HepG2 (cell line): Measurements from ENCODE around the gene PTPRD. TPM values are rescaled to one million over a fixed set of nuclear protein-coding genes. Genes with fewer than 3 reads are reported as not detected.

Experiments used
- ATAC-seq: fragments of 200-7000 bp; cut with Tn5 transposase; 3 replicates; pipeline ENCODE4 v1.9.1; 2020; ENCODE audit warnings: mild to moderate bottlenecking, moderate library complexity
- BruUV-seq: library from RNA; stranded (reverse); fragments of 400-500 nt; replicated peaks from 2 replicates; lab custom pipeline; 2021; lab: Mats Ljungman, UMichigan
- CTCF ChIA-PET: fragments of 300-600 bp; formaldehyde crosslinking; extraction: SDS; loops from one replicate; lab custom pipeline; 2021; ENCODE audit warnings: low total read pairs, inconsistent platforms, low intra/inter-chr PET ratio; lab: Yijun Ruan, JAX
- POLR2A ChIA-PET: fragments of 350-600 bp; sonication (Branson Sonifier 250); formaldehyde crosslinking; loops from one replicate; lab custom pipeline; 2020; ENCODE audit warnings: antibody characterized with exemption, inconsistent platforms; lab: Yijun Ruan, JAX
- DNase-seq: peaks from one replicate; pipeline ENCODE4 v3.0.0-alpha.2; 2015; ENCODE audit warnings: low spot score
- FAIRE-seq: peaks from 3 replicates; lab custom pipeline; 2011; peaks lifted over from hg19 to GRCh38; lab: Jason Lieb, UNC
- H2AFZ ChIP-seq: one replicate; pipeline ENCODE4 v1.6.1; 2011; ENCODE audit warnings: low read length, inconsistent platforms
- H3K27ac ChIP-seq: fragments of 300-600 bp; 3 replicates; pipeline ENCODE4 v1.8.0; 2011; ENCODE audit warnings: mixed run types, mild to moderate bottlenecking, mixed read lengths, low read length, inconsistent platforms; ENCODE audit not compliant: insufficient read depth; ENCODE audit errors: extremely low read length
- H3K27me3 ChIP-seq, 2 experiments: fragments of 200-600 bp in 1 of 2; 2 replicates in 1 of 2; 3 replicates in 1 of 2; pipeline versions ENCODE4 v1.6.0 to v1.8.0; 2011; ENCODE audit warnings: low read length in 2 of 2, mild to moderate bottlenecking in 2 of 2, moderate library complexity in 2 of 2, inconsistent platforms in 1 of 2; ENCODE audit not compliant: insufficient read depth in 2 of 2, control insufficient read depth in 1 of 2
- H3K36me3 ChIP-seq, 2 experiments: fragments of 200-600 bp in 1 of 2; replicated peaks in 1 of 2; 2 replicates in 1 of 2; 3 replicates in 1 of 2; pipeline versions ENCODE4 v1.5.1 to v1.8.0; 2011; ENCODE audit warnings: low read length in 2 of 2, inconsistent platforms in 1 of 2; ENCODE audit not compliant: insufficient read depth in 2 of 2, control insufficient read depth in 1 of 2
- H3K4me1 ChIP-seq: 2 replicates; pipeline ENCODE4 v1.5.1; 2012; ENCODE audit warnings: low read length, inconsistent platforms; ENCODE audit not compliant: insufficient read depth
- H3K4me2 ChIP-seq: 2 replicates; pipeline ENCODE4 v1.6.0; 2011; ENCODE audit warnings: low read depth, low read length, inconsistent platforms
- H3K4me3 ChIP-seq, 3 experiments: fragments of 200-600 bp in 1 of 3; sonication (generic), shearing (Covaris generic) in 1 of 3; replicated peaks in 1 of 3; 2 replicates each; pipeline ENCODE4 v1.5.1; 2011 to 2016; ENCODE audit warnings: low read length in 3 of 3, inconsistent platforms in 2 of 3, low read depth in 2 of 3, mild to moderate bottlenecking in 2 of 3, control low read depth in 1 of 3, mixed read lengths in 1 of 3; ENCODE audit not compliant: insufficient read depth in 1 of 3
- H3K79me2 ChIP-seq: one replicate; pipeline ENCODE4 v1.6.1; 2011; ENCODE audit warnings: low read length, inconsistent platforms; ENCODE audit not compliant: insufficient read depth
- H3K9ac ChIP-seq: 2 replicates; pipeline ENCODE4 v1.6.0; 2011; ENCODE audit warnings: mild to moderate bottlenecking, low read depth, low read length, inconsistent platforms; ENCODE audit not compliant: insufficient read depth
- H3K9me3 ChIP-seq: 2 replicates; pipeline ENCODE4 v1.5.1; 2012; ENCODE audit warnings: mild to moderate bottlenecking, low read length
- H4K20me1 ChIP-seq: 2 replicates; pipeline ENCODE4 v1.6.0; 2011; ENCODE audit warnings: inconsistent platforms, mild to moderate bottlenecking, low read length, moderate library complexity; ENCODE audit not compliant: insufficient read depth
- HNRNPL ChIP-seq: fragments of 200-400 bp; formaldehyde crosslinking; IDR thresholded peaks from 2 replicates; pipeline ENCODE4 v1.6.1; 2017; ENCODE audit warnings: mild to moderate bottlenecking, low read depth, low read length
- HOXD1 ChIP-seq: sonication (generic); formaldehyde crosslinking; IDR thresholded peaks from 2 replicates; pipeline ENCODE4 v1.5.0; 2020; ENCODE audit warnings: missing genetic modification reagents
- PHF20 ChIP-seq: sonication (generic); formaldehyde crosslinking; IDR thresholded peaks from 2 replicates; pipeline ENCODE4 v1.5.0; 2020; ENCODE audit warnings: mild to moderate bottlenecking, missing genetic modification reagents
- SMARCE1 ChIP-seq: fragments of 450-650 bp; IDR thresholded peaks from 2 replicates; pipeline ENCODE4 v1.6.1; 2017; ENCODE audit warnings: borderline replicate concordance
- SP5 ChIP-seq: IDR thresholded peaks from 2 replicates; pipeline ENCODE4 v1.6.1; 2016; ENCODE audit warnings: low read depth, borderline replicate concordance
- ZBTB7B ChIP-seq: sonication (generic); formaldehyde crosslinking; IDR thresholded peaks from 2 replicates; pipeline ENCODE4 v1.4.0; 2020; ENCODE audit warnings: missing genetic modification reagents
- ZNF430 ChIP-seq: sonication (generic); formaldehyde crosslinking; IDR thresholded peaks from 2 replicates; pipeline ENCODE4 v1.9.0; 2021; ENCODE audit warnings: mild to moderate bottlenecking, missing genetic modification reagents
- WGBS: methylation state at CpG from one replicate; pipeline ENCODE4 v1.1.6; 2017; ENCODE audit warnings: low lambda C conversion rate; 5-methylcytosine and 5-hydroxymethylcytosine counted together
- in situ Hi-C: cut with HindIII; loops from 2 replicates; pipeline ENCODE4 v1.10.0; 2017; ENCODE audit warnings: low pct_unique_long_range_greater_than_20kb; ENCODE audit not compliant: extremely low pct_ligation_motif_present
- intact Hi-C: fragments of 100-400 bp; cut with micrococcal nuclease; formaldehyde crosslinking; loops from one replicate; pipeline ENCODE4 v1.10.0; 2022; ENCODE audit not compliant: unreplicated experiment
- polyA plus RNA-seq, 8 experiments: library from polyadenylated mRNA; depleted of rRNA in 3 of 8; stranded (reverse) in 7 of 8; unstranded in 1 of 8; fragments of >200 nt; fragmentation: Illumina TruSeq in 4 of 8; extraction: Trizol in 4 of 8; gene quantifications; 2 replicates each; pipeline versions ENCODE4 v1.2.1 to v1.2.3, GENCODE V29; 2011 to 2016; ENCODE audit warnings: low read depth in 4 of 8, missing spikeins in 1 of 8, mixed read lengths in 1 of 8; ENCODE audit not compliant: insufficient read depth in 1 of 8
- total RNA-seq, 5 experiments: library from RNA; depleted of rRNA; stranded (reverse); fragments of >200 nt; fragmentation: Illumina TruSeq; extraction: Trizol; gene quantifications; 2 replicates each; pipeline ENCODE4 v1.2.3, GENCODE V29; 2016; ENCODE audit warnings: low read depth in 1 of 5
- TF ChIP-seq, protein P1 (sequence below): sonication (generic); formaldehyde crosslinking; IDR thresholded peaks from 2 replicates; pipeline ENCODE4 v1.4.0; 2020; ENCODE audit warnings: mild to moderate bottlenecking, missing genetic modification reagents
- TF ChIP-seq, protein P2 (sequence below): sonication (generic); formaldehyde crosslinking; IDR thresholded peaks from 2 replicates; pipeline ENCODE4 v1.8.1; 2022; ENCODE audit warnings: low read depth, mild to moderate bottlenecking, missing genetic modification reagents
- TF ChIP-seq, protein P3 (sequence below): IDR thresholded peaks from 2 replicates; pipeline ENCODE4 v1.6.1; 2016; ENCODE audit warnings: low read depth
- TF ChIP-seq, protein P4 (sequence below): sonication (generic); formaldehyde crosslinking; IDR thresholded peaks from 2 replicates; pipeline ENCODE4 v1.4.0; 2020; ENCODE audit warnings: mild to moderate bottlenecking, missing genetic modification reagents
- TF ChIP-seq, protein P5 (sequence below): sonication (generic); formaldehyde crosslinking; IDR thresholded peaks from 2 replicates; pipeline ENCODE4 v1.8.1; 2023; ENCODE audit warnings: mild to moderate bottlenecking, moderate library complexity, missing genetic modification reagents

PTPRD gene
- total and polyA plus RNA-seq, 2 of the 13 experiments (the other 11 are each of a cell fraction or from before 2014, with no cell fraction given), result 0.05 TPM; not detected in 1

DNA sequence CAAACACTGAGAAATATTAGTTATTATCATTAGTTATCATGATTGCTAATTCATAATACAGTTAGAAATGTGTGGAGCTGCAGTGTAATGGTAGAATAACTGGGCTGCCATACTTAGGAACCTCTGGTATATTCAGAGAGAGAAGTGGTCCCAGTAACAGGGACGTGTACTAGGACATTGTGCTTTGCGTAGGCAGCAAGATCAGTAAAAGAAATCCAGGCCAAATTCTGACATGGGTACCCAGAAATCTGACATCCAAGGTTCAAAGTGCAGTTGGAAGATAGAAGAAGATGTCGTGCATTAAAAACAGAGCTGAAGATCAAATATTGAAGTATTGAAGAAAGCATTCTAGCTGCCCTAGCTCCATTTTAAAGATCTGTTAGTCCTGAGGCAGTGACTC is 1652.5 kb downstream of the PTPRD start:
- no peak for FAIRE-seq
- Histone ChIP-seq H2AFZ (no peak overlapping the region), H3K27me3 (no peaks in the 10 kb centered on the region), H3K27ac (peak overlapping the region; percentile 80), H4K20me1 (no peaks in the 10 kb centered on the region), H3K9me3 (no peaks in the 10 kb centered on the region; the same call in 1 of the 2 replicates), H3K4me3 (no peak overlapping the region), H3K79me2 (no peaks in the 10 kb centered on the region), H3K9ac (0 out of 2 replicates have a peak overlapping the region, but pooled peaks have one; percentile 1), H3K4me2 (no peak overlapping the region), H3K36me3 (no peaks in the 10 kb centered on the region), H3K4me1 (peaks cover 46% of the 10 kb centered on the region)
- intact Hi-C loops (loop anchor here (2.0 kb wide), 1 partner anchor 43 kb away; no protein-coding TSS in a partner anchor), in situ Hi-C loops (no loop called here)
- POLR2A ChIA-PET, result no interaction called here
- no peak for ATAC-seq
- no TSS peak for BruUV-seq
- no peak for DNase-seq
- CTCF ChIA-PET, result no interaction called here
- TF ChIP-seq, protein P1, sequence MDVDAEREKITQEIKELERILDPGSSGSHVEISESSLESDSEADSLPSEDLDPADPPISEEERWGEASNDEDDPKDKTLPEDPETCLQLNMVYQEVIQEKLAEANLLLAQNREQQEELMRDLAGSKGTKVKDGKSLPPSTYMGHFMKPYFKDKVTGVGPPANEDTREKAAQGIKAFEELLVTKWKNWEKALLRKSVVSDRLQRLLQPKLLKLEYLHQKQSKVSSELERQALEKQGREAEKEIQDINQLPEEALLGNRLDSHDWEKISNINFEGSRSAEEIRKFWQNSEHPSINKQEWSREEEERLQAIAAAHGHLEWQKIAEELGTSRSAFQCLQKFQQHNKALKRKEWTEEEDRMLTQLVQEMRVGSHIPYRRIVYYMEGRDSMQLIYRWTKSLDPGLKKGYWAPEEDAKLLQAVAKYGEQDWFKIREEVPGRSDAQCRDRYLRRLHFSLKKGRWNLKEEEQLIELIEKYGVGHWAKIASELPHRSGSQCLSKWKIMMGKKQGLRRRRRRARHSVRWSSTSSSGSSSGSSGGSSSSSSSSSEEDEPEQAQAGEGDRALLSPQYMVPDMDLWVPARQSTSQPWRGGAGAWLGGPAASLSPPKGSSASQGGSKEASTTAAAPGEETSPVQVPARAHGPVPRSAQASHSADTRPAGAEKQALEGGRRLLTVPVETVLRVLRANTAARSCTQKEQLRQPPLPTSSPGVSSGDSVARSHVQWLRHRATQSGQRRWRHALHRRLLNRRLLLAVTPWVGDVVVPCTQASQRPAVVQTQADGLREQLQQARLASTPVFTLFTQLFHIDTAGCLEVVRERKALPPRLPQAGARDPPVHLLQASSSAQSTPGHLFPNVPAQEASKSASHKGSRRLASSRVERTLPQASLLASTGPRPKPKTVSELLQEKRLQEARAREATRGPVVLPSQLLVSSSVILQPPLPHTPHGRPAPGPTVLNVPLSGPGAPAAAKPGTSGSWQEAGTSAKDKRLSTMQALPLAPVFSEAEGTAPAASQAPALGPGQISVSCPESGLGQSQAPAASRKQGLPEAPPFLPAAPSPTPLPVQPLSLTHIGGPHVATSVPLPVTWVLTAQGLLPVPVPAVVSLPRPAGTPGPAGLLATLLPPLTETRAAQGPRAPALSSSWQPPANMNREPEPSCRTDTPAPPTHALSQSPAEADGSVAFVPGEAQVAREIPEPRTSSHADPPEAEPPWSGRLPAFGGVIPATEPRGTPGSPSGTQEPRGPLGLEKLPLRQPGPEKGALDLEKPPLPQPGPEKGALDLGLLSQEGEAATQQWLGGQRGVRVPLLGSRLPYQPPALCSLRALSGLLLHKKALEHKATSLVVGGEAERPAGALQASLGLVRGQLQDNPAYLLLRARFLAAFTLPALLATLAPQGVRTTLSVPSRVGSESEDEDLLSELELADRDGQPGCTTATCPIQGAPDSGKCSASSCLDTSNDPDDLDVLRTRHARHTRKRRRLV (CRISPR knock-in tag), result no peak
- TF ChIP-seq, protein P2, sequence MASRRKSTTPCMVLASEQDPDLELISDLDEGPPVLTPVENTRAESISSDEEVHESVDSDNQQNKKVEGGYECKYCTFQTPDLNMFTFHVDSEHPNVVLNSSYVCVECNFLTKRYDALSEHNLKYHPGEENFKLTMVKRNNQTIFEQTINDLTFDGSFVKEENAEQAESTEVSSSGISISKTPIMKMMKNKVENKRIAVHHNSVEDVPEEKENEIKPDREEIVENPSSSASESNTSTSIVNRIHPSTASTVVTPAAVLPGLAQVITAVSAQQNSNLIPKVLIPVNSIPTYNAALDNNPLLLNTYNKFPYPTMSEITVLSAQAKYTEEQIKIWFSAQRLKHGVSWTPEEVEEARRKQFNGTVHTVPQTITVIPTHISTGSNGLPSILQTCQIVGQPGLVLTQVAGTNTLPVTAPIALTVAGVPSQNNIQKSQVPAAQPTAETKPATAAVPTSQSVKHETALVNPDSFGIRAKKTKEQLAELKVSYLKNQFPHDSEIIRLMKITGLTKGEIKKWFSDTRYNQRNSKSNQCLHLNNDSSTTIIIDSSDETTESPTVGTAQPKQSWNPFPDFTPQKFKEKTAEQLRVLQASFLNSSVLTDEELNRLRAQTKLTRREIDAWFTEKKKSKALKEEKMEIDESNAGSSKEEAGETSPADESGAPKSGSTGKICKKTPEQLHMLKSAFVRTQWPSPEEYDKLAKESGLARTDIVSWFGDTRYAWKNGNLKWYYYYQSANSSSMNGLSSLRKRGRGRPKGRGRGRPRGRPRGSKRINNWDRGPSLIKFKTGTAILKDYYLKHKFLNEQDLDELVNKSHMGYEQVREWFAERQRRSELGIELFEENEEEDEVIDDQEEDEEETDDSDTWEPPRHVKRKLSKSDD, result no peak
- no peak for TF ChIP-seq HNRNPL
- no peak for TF ChIP-seq HOXD1 (CRISPR knock-in tag)
- TF ChIP-seq, protein P3, sequence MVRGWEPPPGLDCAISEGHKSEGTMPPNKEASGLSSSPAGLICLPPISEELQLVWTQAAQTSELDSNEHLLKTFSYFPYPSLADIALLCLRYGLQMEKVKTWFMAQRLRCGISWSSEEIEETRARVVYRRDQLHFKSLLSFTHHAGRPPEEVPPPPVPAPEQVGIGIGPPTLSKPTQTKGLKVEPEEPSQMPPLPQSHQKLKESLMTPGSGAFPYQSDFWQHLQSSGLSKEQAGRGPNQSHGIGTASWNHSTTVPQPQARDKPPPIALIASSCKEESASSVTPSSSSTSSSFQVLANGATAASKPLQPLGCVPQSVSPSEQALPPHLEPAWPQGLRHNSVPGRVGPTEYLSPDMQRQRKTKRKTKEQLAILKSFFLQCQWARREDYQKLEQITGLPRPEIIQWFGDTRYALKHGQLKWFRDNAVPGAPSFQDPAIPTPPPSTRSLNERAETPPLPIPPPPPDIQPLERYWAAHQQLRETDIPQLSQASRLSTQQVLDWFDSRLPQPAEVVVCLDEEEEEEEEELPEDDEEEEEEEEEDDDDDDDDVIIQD (CRISPR knock-in tag), result no peak
- no peak for TF ChIP-seq SMARCE1
- no peak for TF ChIP-seq SP5 (CRISPR knock-in tag)
- no peak for TF ChIP-seq PHF20 (CRISPR knock-in tag)
- TF ChIP-seq, protein P4, sequence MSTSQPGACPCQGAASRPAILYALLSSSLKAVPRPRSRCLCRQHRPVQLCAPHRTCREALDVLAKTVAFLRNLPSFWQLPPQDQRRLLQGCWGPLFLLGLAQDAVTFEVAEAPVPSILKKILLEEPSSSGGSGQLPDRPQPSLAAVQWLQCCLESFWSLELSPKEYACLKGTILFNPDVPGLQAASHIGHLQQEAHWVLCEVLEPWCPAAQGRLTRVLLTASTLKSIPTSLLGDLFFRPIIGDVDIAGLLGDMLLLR (CRISPR knock-in tag), result no peak
- TF ChIP-seq, protein P5, sequence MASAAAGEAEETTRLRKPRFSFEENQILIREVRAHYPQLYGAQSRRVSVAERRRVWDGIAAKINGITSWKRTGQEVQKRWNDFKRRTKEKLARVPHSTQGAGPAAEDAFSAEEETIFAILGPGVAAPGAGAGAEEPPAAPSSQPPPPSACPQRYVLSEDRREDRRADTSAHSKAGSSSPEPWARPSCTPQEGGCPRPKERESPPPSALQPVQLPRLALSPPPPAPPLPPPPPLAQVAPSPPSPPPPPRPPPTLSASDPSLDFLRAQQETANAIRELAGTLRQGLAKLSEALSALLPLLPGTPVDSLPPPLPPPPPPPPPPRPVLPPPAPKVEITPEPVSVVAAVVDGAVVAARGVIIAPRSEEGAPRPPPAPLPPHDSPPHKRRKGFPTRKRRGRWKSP (CRISPR knock-in tag), result no peak
- no peak for TF ChIP-seq ZBTB7B (CRISPR knock-in tag)
- TF ChIP-seq ZNF430 (CRISPR knock-in tag), result no peak
- 62% methylated on average over 3 of the region's 3 CpGs for WGBS
